Measurements from ENCODE around the gene ASMTL. TPM values are rescaled to one million over a fixed set of nuclear protein-coding genes. Genes with fewer than 3 reads are reported as not detected.
A peak's percentile ranks its signal among the peaks of the same experiment; 100 is the strongest.

Gene ASMTL
- total and polyA plus RNA-seq, 2 of the 13 experiments (the other 11 are each of a cell fraction or from before 2014, with no cell fraction given), result 5.6 to 16.3 TPM

- 0 out of 2 replicates have a peak, but pooled peaks have one; percentile 53 for TF ChIP-seq UBTF (CRISPR knock-in tag; IDR thresholded peaks at IDR 0.05)
- TF ChIP-seq PLSCR1 (CRISPR knock-in tag; IDR thresholded peaks at IDR 0.05; ENCODE audit: borderline replicate concordance), result no peak
- 0 out of 2 replicates have a peak, but pooled peaks have one; percentile 11 for TF ChIP-seq ZNF441 (CRISPR knock-in tag; IDR thresholded peaks at IDR 0.05; ENCODE audit: borderline replicate concordance)
- TF ChIP-seq ARHGAP35 (CRISPR knock-in tag; IDR thresholded peaks at IDR 0.05; ENCODE audit: borderline replicate concordance), result no peak
- TF ChIP-seq RARG (CRISPR knock-in tag; IDR thresholded peaks at IDR 0.05; ENCODE audit: low read depth), result no peak; the same call in 1 of the 2 replicates
- TF ChIP-seq ZNF549 (CRISPR knock-in tag; IDR thresholded peaks at IDR 0.05), result no peak
- TF ChIP-seq NR2F1 (CRISPR knock-in tag; IDR thresholded peaks at IDR 0.05), result peak in 1 of 2 experiments; percentile 39; a peak in 3 of 4 replicates
- TF ChIP-seq FOXJ3 (CRISPR knock-in tag; IDR thresholded peaks at IDR 0.05; ENCODE audit: borderline replicate concordance), result no peak
- TF ChIP-seq ZBTB1 (CRISPR knock-in tag; IDR thresholded peaks at IDR 0.05; ENCODE audit: borderline replicate concordance), result no peak
- TF ChIP-seq ZNF652 (CRISPR knock-in tag; IDR thresholded peaks at IDR 0.05; ENCODE audit: borderline replicate concordance, low read depth), result no peak
- peak; percentile 59 for TF ChIP-seq PHF21A (CRISPR knock-in tag; IDR thresholded peaks at IDR 0.05)
- no peak for TF ChIP-seq POGK (CRISPR knock-in tag; conservative IDR thresholded peaks at IDR 0.05)
- TF ChIP-seq PRMT3 (CRISPR knock-in tag; IDR thresholded peaks at IDR 0.05; ENCODE audit: borderline replicate concordance, low read depth), result no peak
- no peak; the same call in 1 of the 2 replicates for TF ChIP-seq ZNF124 (CRISPR knock-in tag; IDR thresholded peaks at IDR 0.05)
- TF ChIP-seq RBAK (CRISPR knock-in tag; IDR thresholded peaks at IDR 0.05), result no peak
- TF ChIP-seq THAP8 (CRISPR knock-in tag; IDR thresholded peaks at IDR 0.05; ENCODE audit: borderline replicate concordance), result no peak
- no peak for TF ChIP-seq MXD1 (CRISPR knock-in tag; IDR thresholded peaks at IDR 0.05)
- no peak for TF ChIP-seq BRF2 (CRISPR knock-in tag; IDR thresholded peaks at IDR 0.05)
- TF ChIP-seq XRCC5 (optimal IDR thresholded peaks at IDR 0.05; ENCODE audit: low read length), result no peak
- no peak for TF ChIP-seq EEA1 (CRISPR knock-in tag; IDR thresholded peaks at IDR 0.05; ENCODE audit: borderline replicate concordance)
- peak; percentile 31; the same call in 1 of the 2 replicates for TF ChIP-seq ZBTB34 (CRISPR knock-in tag; IDR thresholded peaks at IDR 0.05)
Observed at GRCh38 chrX:1391370-1391706, 61.4 kb downstream of the ASMTL start (continued).
